Colonic mucosa (tissue), 4 donors: ENCODE results near the gene PHKA2. TPM values are rescaled to one million over a fixed set of nuclear protein-coding genes. Genes with fewer than 3 reads are reported as not detected.

Experiments
- DNase-seq: peaks from one replicate; pipeline ENCODE4 v3.0.0-alpha.2; 2020
- H3K27ac ChIP-seq: fragments of 200-600 bp; one replicate; pipeline ENCODE4 v1.8.0; 2021
- H3K27me3 ChIP-seq: fragments of 200-600 bp; one replicate; pipeline ENCODE4 v1.8.0; 2021
- H3K36me3 ChIP-seq: fragments of 200-600 bp; one replicate; pipeline ENCODE4 v1.8.0; 2021
- H3K4me1 ChIP-seq: fragments of 200-600 bp; one replicate; pipeline ENCODE4 v1.8.0; 2021; ENCODE audit warnings: mild to moderate bottlenecking
- H3K4me3 ChIP-seq: fragments of 200-600 bp; one replicate; pipeline ENCODE4 v1.8.0; 2021
- H3K9ac ChIP-seq, 2 donors: one replicate each; pipeline ENCODE4 v1.7.0; 2013; ENCODE audit warnings: control low read depth in 2 of 2, low read depth in 2 of 2, low read length in 2 of 2
- H3K9me3 ChIP-seq: fragments of 200-600 bp; one replicate; pipeline ENCODE4 v1.8.0; 2021
- intact Hi-C: fragments of 100-400 bp; cut with DNase I; formaldehyde crosslinking; loops from one replicate; pipeline ENCODE4 v1.14.1; 2022
- total RNA-seq, 2 donors: library from RNA; stranded (reverse); fragmentation: NEBNext Ultra II Directional in 1 of 2; extraction: Animal tissue kit (Norgen Biotek cat#: 25700) in 1 of 2; gene quantifications; one replicate each; pipeline ENCODE4 v1.2.1, GENCODE V29; 2021
- TF ChIP-seq, protein P1 (sequence below): fragments of 200-600 bp; IDR thresholded peaks from one replicate; pipeline ENCODE4 v1.8.0; 2022; ENCODE audit warnings: antibody characterized with exemption, mild to moderate bottlenecking
- donor health status: healthy.
- donor health status: DM: no; HTN: no; CAD: no.
- donor health status: DM: no; HTN: no; CAD: no.

The PHKA2 gene
- total RNA-seq, 2 donors from 2014 or later: 22.8 to 38.6 TPM

DNA sequence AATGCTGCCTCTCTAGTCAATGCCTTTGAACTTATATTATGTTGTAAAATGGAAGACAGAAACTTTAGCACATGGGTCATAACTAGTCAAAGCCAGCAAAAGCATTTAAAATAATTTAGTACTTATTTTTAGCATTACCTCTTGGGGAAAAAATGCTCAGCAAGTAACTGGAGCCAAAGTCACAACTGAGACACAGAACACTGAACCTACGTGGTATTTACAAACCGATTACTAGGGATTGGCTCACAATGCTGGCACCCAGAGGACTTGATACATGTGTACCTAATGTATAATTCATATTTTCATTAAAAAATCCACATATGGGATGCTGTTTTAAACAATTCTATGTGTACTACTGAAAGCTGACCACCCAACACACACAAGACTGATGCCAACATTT, 38.4 kb downstream of the PHKA2 start:
- Histone ChIP-seq H3K4me1 (no peaks in the 10 kb centered on the region), H3K36me3 (no peaks in the 10 kb centered on the region), H3K9ac (no peak overlapping the region), H3K27me3 (no peaks in the 10 kb centered on the region), H3K27ac (no peak overlapping the region), H3K4me3 (no peak overlapping the region), H3K9me3 (no peaks in the 10 kb centered on the region)
- TF ChIP-seq, protein P1, sequence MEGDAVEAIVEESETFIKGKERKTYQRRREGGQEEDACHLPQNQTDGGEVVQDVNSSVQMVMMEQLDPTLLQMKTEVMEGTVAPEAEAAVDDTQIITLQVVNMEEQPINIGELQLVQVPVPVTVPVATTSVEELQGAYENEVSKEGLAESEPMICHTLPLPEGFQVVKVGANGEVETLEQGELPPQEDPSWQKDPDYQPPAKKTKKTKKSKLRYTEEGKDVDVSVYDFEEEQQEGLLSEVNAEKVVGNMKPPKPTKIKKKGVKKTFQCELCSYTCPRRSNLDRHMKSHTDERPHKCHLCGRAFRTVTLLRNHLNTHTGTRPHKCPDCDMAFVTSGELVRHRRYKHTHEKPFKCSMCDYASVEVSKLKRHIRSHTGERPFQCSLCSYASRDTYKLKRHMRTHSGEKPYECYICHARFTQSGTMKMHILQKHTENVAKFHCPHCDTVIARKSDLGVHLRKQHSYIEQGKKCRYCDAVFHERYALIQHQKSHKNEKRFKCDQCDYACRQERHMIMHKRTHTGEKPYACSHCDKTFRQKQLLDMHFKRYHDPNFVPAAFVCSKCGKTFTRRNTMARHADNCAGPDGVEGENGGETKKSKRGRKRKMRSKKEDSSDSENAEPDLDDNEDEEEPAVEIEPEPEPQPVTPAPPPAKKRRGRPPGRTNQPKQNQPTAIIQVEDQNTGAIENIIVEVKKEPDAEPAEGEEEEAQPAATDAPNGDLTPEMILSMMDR: no peak
- DNase-seq: no peak
- intact Hi-C loops: no loop called here

DNA sequence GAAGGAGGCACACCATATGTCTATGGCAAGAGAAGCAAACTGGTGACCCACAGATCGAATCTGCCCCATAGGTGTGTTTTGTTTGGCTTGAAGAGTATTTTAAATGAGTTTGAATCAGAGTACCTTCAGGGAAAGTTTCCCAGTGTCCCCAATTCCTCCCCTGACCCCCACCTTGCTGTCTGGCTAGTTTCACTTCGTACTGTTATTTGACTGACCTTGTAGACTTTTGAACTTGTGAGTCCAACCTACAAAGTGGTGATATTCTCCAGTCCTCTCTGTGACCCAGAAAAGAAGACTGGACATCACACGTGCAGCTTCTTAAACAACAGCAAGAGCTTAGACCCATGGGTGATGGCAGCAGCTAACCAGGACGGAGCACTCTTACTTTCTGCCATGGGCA, 39.4 kb downstream of the PHKA2 start:
- DNase-seq: no peak
- intact Hi-C loops: no loop called here
- TF ChIP-seq, protein P1: no peak
- Histone ChIP-seq H3K4me3 (no peak overlapping the region), H3K9me3 (no peaks in the 10 kb centered on the region), H3K4me1 (no peaks in the 10 kb centered on the region), H3K36me3 (no peaks in the 10 kb centered on the region), H3K9ac (no peak overlapping the region), H3K27me3 (no peaks in the 10 kb centered on the region), H3K27ac (no peak overlapping the region)

DNA sequence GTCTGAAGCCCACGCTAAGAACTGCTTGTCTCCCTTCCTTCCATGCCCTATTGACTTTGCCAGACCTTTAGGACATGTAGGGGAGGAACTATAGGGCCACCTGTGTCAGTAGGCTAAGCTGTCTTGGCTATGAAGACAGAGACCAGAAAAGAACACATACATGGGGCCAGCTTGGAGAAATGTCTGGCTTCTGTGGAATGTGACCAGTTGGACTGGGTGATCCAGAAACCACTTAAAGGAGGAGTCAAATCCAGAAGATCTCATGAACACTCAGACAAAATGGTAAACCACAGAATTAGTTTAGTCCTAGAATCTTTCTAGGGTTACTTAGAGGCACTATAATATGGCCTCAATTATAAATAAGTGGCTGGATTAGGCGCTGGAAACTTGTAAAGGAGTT, 42.0 kb downstream of the PHKA2 start:
- TF ChIP-seq, protein P1: no peak
- no peaks in the 10 kb centered on the region for H3K4me1 ChIP-seq
- no peaks in the 10 kb centered on the region for H3K9me3 ChIP-seq
- H3K36me3 ChIP-seq: no peaks in the 10 kb centered on the region
- no peak overlapping the region for H3K9ac ChIP-seq
- H3K4me3 ChIP-seq: no peak overlapping the region
- no peaks in the 10 kb centered on the region for H3K27me3 ChIP-seq
- H3K27ac ChIP-seq: no peak overlapping the region
- intact Hi-C loops: no loop called here
- DNase-seq: no peak

DNA sequence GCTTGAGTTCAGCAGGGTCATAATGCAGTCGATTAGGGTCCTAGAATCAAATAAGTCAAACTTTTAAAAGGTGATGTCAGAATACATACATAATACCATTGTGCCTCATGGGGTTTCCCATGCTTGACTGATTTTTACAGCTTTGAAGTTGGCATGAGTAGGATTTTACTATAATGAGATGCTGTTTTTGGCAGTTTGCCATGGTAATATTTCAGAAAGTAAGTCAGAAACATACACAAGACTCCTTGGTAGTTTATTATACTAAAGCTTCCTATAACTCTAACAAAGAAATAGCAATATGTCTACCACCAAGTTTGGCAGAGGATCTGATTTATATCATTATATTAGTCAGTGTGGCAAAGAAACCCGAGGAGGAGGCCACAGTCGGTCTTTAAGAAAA, 45.2 kb downstream of the PHKA2 start:
- Histone ChIP-seq H3K4me3 (no peak overlapping the region), H3K9me3 (no peaks in the 10 kb centered on the region), H3K36me3 (no peaks in the 10 kb centered on the region), H3K4me1 (no peaks in the 10 kb centered on the region), H3K9ac (no peak overlapping the region), H3K27ac (no peak overlapping the region), H3K27me3 (no peaks in the 10 kb centered on the region)
- no peak for DNase-seq
- intact Hi-C loops: no loop called here
- TF ChIP-seq, protein P1: no peak

DNA sequence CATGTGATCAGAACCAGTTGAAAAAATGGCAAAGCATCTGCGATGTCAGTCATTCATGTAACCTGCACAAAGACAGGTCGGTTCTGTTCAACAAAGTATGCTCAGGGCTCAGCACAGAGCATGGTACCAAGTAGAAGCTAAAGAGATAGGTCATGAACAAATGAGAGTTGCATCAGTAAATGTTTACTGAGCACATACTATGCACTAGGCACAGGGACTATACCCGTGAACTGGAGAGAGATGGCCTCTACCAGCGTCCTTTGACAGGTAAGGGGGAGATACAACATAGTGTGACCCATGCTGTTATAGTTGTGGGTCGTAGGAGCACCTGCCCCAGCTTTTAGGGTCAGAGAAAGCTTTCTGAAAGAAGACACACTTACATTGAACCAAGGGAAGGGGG, 46.7 kb downstream of the PHKA2 start:
- no peaks in the 10 kb centered on the region for H3K27me3 ChIP-seq
- no peaks in the 10 kb centered on the region for H3K36me3 ChIP-seq
- H3K27ac ChIP-seq: no peak overlapping the region
- H3K4me3 ChIP-seq: no peak overlapping the region
- H3K9ac ChIP-seq: no peak overlapping the region
- H3K4me1 ChIP-seq: no peaks in the 10 kb centered on the region
- TF ChIP-seq, protein P1: no peak
- intact Hi-C loops: no loop called here
- no peaks in the 10 kb centered on the region for H3K9me3 ChIP-seq
- no peak for DNase-seq

DNA sequence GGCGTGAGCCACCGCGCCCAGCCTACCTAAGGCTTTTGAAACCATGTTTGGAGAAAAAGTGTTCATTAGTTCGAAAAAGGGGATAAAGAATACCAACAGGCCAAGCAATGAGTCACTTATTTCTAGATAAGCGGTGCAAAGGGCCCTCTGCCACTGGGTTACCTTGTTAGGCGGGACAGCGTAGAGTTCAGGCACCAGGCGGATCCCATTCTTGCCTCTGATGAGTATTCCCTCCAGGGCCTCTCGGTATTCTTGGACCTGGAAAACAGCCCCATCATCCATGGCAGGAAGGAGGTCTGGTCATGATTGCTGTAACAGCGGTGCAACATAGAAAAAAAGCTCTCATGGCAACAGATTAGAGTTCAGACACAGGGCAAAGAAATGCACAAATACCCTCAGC, 48.0 kb downstream of the PHKA2 start:
- Histone ChIP-seq H3K9me3 (no peaks in the 10 kb centered on the region), H3K27ac (no peak overlapping the region), H3K36me3 (no peaks in the 10 kb centered on the region), H3K27me3 (no peaks in the 10 kb centered on the region), H3K9ac (no peak overlapping the region), H3K4me1 (no peaks in the 10 kb centered on the region), H3K4me3 (no peak overlapping the region)
- intact Hi-C loops: no loop called here
- DNase-seq: no peak
- TF ChIP-seq, protein P1: no peak
